Gastroesophageal sphincter (tissue), 4 donors: ENCODE data around the gene UGGT1. TPM values are rescaled to one million over a fixed set of nuclear protein-coding genes. Genes with fewer than 3 reads are reported as not detected.

Experiments used
- ATAC-seq: fragments of 150-250 bp; one replicate; pipeline ENCODE4 v1.9.1; 2016; ENCODE audit warnings: mild to moderate bottlenecking, moderate library complexity
- H3K27ac ChIP-seq, 4 donors: fragments of 200-600 bp; sonication (generic) in 3 of 4; 1 replicate in 3 of 4; 2 replicates in 1 of 4; pipeline ENCODE4 v1.5.1; 2016 to 2019
- H3K27me3 ChIP-seq: fragments of 200-600 bp; sonication (generic); one replicate; pipeline ENCODE4 v1.5.1; 2019
- H3K36me3 ChIP-seq, 2 donors: fragments of 200-600 bp; sonication (generic); one replicate each; pipeline ENCODE4 v1.5.1; 2019; ENCODE audit warnings: control low read depth in 1 of 2
- H3K4me1 ChIP-seq, 3 donors: fragments of 200-600 bp; sonication (generic); 1 replicate in 2 of 3; 2 replicates in 1 of 3; pipeline ENCODE4 v1.5.1; 2016 to 2019; ENCODE audit warnings: control low read depth in 2 of 3
- H3K4me3 ChIP-seq, 2 donors: fragments of 200-600 bp; sonication (generic); one replicate each; pipeline ENCODE4 v1.5.1; 2019; ENCODE audit warnings: mild to moderate bottlenecking in 1 of 2, moderate library complexity in 1 of 2
- H3K9me3 ChIP-seq, 3 donors: fragments of 200-600 bp; sonication (generic); one replicate each; pipeline ENCODE4 v1.5.1; 2017 to 2019; ENCODE audit warnings: control low read depth in 2 of 3
- EP300 ChIP-seq: sonication (generic); formaldehyde crosslinking; IDR thresholded peaks from one replicate; pipeline ENCODE4 v1.6.1; 2017; ENCODE audit warnings: antibody characterized with exemption, mild to moderate bottlenecking
- POLR2A ChIP-seq, 2 donors: fragments of 450-650 bp; IDR thresholded peaks; one replicate each; pipeline ENCODE4 v1.6.1; 2017; ENCODE audit warnings: antibody characterized with exemption in 2 of 2, mild to moderate bottlenecking in 2 of 2, moderate library complexity in 1 of 2
- POLR2AphosphoS5 ChIP-seq: sonication (generic); formaldehyde crosslinking; IDR thresholded peaks from one replicate; pipeline ENCODE4 v1.6.1; 2017; ENCODE audit warnings: antibody characterized with exemption
- WGBS, 2 donors: methylation state at CpG; one replicate each; pipeline ENCODE4 v1.1.5; 2018; ENCODE audit warnings: low coverage in 1 of 2; 5-methylcytosine and 5-hydroxymethylcytosine counted together
- total RNA-seq, 4 donors: library from RNA; depleted of rRNA; stranded (reverse); fragments of >200 nt; gene quantifications; one replicate each; pipeline ENCODE4 v1.1.0, GENCODE V29; 2016
- TF ChIP-seq, protein P1 (sequence below), 4 experiments: fragments of 200-600 bp in 2 of 4; fragments of 450-650 bp in 2 of 4; sonication (generic) in 1 of 4; IDR thresholded peaks; one replicate each; pipeline ENCODE4 v1.5.1; 2017 to 2019; ENCODE audit warnings: antibody characterized with exemption in 4 of 4, mild to moderate bottlenecking in 2 of 4, moderate library complexity in 2 of 4

UGGT1 gene
- total RNA-seq, 4 donors from 2014 or later = 35.5 to 55.4 (median 43.4) TPM

DNA sequence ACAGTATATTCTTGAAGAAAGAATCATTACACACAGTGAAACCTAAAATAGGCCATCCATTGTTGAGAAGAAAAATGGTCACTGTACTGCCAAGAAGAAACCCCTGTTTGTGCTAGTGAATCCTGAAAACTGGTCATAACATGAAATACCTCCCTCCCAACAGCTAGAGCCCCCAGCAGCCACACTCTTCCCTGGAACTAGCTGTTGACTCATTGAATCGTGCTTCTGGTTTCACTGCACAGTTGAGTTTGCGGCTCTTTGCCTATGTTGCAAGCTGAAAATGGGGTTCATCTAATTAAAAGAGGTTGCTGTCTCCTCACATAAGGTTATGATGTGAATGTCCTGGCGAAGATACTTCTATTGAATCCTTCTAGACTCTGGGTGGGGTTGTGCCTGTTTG, 86.3 kb downstream of the UGGT1 start:
- Histone ChIP-seq H3K4me1 (peaks cover 0 to 10% (median 0%) of the 10 kb centered on the region in 3 donors), H3K4me3 (no peak overlapping the region), H3K36me3 (peaks cover 12 to 97% of the 10 kb centered on the region in 2 donors), H3K27me3 (no peaks in the 10 kb centered on the region), H3K9me3 (no peaks in the 10 kb centered on the region), H3K27ac (no peak overlapping the region)
- no peak for TF ChIP-seq POLR2AphosphoS5
- WGBS, 2 donors = 93% methylated on average over 3 of the region's 3 CpGs; no CpG with 5 or more reads in 1 of the 2 donors
- no peak for ATAC-seq

DNA sequence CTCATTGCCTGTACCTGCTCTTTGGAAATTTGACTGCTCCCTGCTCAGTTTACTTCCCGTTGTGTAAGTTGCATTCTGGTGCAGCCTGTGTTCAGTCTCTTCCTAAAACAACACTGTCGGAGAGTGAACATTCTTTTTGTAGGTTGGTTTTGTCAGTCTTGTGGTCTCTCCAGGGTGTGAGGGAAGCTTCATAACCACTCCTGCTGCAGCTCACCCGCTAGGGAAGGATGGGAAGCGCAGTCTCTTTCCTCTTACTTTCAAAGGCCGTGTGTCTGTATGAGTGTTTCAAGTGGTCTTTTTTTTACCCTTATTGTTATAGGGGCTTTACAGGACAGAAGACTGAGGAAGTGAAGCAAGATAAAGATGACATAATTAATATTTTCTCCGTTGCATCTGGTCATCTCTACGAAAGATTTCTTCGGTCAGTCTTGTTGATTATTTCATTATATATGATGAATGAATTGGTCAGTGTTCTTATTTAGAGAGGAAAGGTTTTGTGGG, 87.2 kb downstream of the UGGT1 start:
- TF ChIP-seq POLR2A (IDR thresholded peaks at IDR 0.05) (no peak), POLR2AphosphoS5 (no peak), EP300 (no peak)
- TF ChIP-seq, protein P1, sequence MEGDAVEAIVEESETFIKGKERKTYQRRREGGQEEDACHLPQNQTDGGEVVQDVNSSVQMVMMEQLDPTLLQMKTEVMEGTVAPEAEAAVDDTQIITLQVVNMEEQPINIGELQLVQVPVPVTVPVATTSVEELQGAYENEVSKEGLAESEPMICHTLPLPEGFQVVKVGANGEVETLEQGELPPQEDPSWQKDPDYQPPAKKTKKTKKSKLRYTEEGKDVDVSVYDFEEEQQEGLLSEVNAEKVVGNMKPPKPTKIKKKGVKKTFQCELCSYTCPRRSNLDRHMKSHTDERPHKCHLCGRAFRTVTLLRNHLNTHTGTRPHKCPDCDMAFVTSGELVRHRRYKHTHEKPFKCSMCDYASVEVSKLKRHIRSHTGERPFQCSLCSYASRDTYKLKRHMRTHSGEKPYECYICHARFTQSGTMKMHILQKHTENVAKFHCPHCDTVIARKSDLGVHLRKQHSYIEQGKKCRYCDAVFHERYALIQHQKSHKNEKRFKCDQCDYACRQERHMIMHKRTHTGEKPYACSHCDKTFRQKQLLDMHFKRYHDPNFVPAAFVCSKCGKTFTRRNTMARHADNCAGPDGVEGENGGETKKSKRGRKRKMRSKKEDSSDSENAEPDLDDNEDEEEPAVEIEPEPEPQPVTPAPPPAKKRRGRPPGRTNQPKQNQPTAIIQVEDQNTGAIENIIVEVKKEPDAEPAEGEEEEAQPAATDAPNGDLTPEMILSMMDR (IDR thresholded peaks at IDR 0.05) = no peak
- Histone ChIP-seq H3K4me1 (peaks cover 0 to 10% (median 0%) of the 10 kb centered on the region in 3 donors), H3K36me3 (peaks cover 12 to 97% of the 10 kb centered on the region in 2 donors), H3K27ac (peak overlapping the region in 1 of 4 donors; percentile 35), H3K27me3 (no peaks in the 10 kb centered on the region), H3K9me3 (no peaks in the 10 kb centered on the region), H3K4me3 (no peak overlapping the region)
- no peak for ATAC-seq
- 55 to 63% methylated on average over 7 to 8 of the region's 8 CpGs for WGBS, 2 donors

DNA sequence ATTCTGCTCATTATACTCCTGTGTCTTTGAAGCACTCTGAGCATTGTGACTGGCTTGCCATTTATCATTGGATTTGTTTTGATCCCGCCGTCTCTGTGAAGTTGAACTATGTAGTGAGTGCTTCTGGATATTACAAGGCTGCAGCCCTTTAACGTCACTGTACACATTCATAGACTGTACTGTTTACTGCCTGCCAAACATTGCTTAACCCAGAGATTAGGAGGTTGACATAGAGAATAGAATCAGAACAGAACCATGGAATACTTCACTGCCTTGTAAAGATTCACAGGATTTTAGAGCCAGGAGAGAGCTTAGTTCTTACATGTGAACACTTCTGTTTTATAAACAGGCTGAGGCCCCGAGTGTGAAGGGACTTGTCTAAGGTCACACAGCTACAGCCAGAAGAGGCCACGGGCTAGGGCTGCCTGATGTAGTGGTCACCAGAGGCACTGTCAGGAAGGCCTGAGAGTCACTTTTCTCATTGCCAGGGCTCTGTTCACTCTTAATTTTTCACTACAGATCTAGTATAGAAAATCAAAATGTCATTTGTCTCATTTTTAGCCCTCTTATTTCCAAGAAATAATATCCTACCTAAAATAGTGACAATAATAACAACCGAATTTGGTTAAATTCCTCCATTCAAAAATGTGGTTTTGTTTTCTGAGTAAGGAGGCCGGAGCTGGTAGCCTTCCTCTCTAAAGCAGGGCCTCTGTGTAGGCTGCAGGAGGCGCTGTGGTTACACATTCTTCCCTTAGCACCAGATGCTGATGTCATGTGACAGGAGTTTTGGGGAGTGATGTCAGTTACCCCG, 87.9 kb downstream of the UGGT1 start:
- WGBS, 2 donors = 24 to 37% methylated on average over 6 to 9 of the region's 9 CpGs
- peak overlapping the region; percentile 32 to 70 (median 49) for H3K27ac ChIP-seq
- TF ChIP-seq, protein P1 (IDR thresholded peaks at IDR 0.05) = peak; percentile 61 to 86 (median 70)
- TF ChIP-seq POLR2AphosphoS5 (peak; percentile 84), POLR2A (IDR thresholded peaks at IDR 0.05) (no peak), EP300 (no peak)

DNA sequence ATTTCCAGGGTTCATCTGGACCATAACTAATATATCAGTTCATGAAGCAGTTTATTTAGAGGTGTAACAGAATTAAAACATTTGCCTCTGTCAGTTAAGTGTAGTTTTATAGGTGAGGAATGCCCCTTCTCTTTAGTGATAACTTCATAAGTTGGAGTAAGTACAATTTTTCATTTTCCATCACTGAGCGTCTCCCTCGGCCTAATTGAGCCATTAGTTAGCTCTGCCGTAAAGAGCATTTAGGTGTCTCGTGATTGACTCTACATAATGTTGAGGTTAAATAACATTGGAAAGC, 88.4 kb downstream of the UGGT1 start:
- Histone ChIP-seq H3K9me3 (no peaks in the 10 kb centered on the region), H3K27ac (peak overlapping the region in 3 of 4 donors; percentile 35 to 70 (median 63)), H3K36me3 (peaks cover 12 to 97% of the 10 kb centered on the region in 2 donors), H3K27me3 (no peaks in the 10 kb centered on the region), H3K4me3 (no peak overlapping the region), H3K4me1 (peaks cover 0 to 10% (median 0%) of the 10 kb centered on the region in 3 donors)
- no peak for ATAC-seq
- WGBS, 2 donors = 67 to 86% methylated on average over 4 of the region's 4 CpGs
- TF ChIP-seq EP300 (peak; percentile 13), POLR2AphosphoS5 (no peak)
- TF ChIP-seq, protein P1 (IDR thresholded peaks at IDR 0.05) = no peak

More for the DNA sequence above, 87.9 kb downstream of the UGGT1 start:
- Histone ChIP-seq H3K4me1 (peaks cover 0 to 10% (median 0%) of the 10 kb centered on the region in 3 donors), H3K27me3 (no peaks in the 10 kb centered on the region), H3K9me3 (no peaks in the 10 kb centered on the region), H3K36me3 (peaks cover 12 to 97% of the 10 kb centered on the region in 2 donors), H3K4me3 (no peak overlapping the region)
- ATAC-seq = peak; percentile 69

DNA sequence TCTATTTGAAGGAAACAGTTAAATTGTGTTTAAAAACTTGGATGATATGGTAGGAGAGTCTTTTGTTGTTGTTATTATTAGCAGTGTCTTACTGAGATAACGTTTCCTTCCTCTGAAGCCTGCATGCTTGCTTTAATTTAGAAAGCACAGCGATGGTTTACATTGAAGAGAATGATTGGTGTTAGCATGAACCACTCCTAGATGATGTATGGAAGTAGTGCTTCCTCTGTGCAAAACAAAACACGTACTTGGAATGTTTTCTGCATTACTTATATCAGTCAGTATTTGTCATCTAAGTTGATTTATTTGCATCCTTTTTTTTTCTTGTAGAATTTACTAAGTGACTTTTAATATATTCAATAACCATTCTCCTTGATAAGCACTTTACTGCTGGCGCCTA, 89.0 kb downstream of the UGGT1 start:
- Histone ChIP-seq H3K27ac (no peak overlapping the region), H3K36me3 (peaks cover 6 to 97% of the 10 kb centered on the region in 2 donors), H3K4me1 (peaks cover 0 to 10% (median 0%) of the 10 kb centered on the region in 3 donors), H3K9me3 (no peaks in the 10 kb centered on the region), H3K4me3 (no peak overlapping the region), H3K27me3 (no peaks in the 10 kb centered on the region)
- 60 to 76% methylated on average over 4 of the region's 4 CpGs for WGBS, 2 donors
- TF ChIP-seq, protein P1 (IDR thresholded peaks at IDR 0.05) = no peak
- ATAC-seq = no peak
